ENCODE measurements around the gene P2RX7.

The P2RX7 gene

DNA sequence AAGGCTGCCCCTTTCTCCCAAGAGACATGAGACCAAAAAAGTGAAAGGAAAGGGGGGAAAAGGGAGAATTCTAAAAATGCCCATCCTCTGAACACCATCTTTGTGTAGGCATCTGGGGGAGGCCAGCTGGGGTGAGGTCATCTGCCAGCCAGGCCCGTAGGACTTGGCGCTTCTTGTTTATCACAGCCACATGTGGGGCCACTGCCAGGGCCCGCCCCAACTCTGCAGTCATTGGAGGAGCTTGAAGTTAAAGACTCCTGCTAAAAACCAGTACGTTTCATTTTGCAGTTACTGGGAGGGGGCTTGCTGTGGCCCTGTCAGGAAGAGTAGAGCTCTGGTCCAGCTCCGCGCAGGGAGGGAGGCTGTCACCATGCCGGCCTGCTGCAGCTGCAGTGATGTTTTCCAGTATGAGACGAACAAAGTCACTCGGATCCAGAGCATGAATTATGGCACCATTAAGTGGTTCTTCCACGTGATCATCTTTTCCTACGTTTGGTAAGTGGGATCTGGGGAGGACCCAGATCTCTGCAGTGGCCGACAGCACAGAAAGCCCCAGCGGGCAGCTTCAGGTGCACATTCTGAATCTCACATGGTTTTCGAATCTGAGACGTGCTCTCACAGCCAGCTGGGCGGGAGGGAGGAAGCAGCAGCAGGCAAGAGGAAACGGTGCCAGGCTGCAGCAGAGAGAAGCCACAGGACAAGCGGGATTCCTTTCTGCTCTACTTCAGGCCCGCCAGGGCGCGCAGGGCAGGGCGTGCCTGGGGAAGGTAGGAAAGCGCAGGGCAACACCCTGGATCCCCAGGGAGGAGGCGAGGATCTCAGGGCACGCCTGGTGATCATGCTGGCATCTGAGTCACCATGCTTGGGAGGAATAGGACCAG lies at the start of gene P2RX7:
TSS of gene P2RX7 (plus strand) at position 276 of the 881 bp plus-strand sequence. CDS start at position 371, 95 bp downstream.
- peak in 13 of 14 donors; percentile 50 to 95 (median 92) for DNase-seq

GRCh38 chr12:121084229-121084628 lies 48.4 kb upstream of the P2RX7 start:
- no peak for DNase-seq

- DNase-seq, result no peak
Observed at GRCh38 chr12:121085069-121085468, 47.6 kb upstream of the P2RX7 start.

GRCh38 chr12:121085506-121086353 lies 46.9 kb upstream of the P2RX7 start:
- no peak for DNase-seq

- no peak for DNase-seq
Observed at GRCh38 chr12:121086781-121087295, 45.8 kb upstream of the P2RX7 start.

- no peak for DNase-seq
Observed at GRCh38 chr12:121087467-121088194, 45.0 kb upstream of the P2RX7 start.

- no peak for DNase-seq
Observed at GRCh38 chr12:121088195-121088585, 44.5 kb upstream of the P2RX7 start.

DNA sequence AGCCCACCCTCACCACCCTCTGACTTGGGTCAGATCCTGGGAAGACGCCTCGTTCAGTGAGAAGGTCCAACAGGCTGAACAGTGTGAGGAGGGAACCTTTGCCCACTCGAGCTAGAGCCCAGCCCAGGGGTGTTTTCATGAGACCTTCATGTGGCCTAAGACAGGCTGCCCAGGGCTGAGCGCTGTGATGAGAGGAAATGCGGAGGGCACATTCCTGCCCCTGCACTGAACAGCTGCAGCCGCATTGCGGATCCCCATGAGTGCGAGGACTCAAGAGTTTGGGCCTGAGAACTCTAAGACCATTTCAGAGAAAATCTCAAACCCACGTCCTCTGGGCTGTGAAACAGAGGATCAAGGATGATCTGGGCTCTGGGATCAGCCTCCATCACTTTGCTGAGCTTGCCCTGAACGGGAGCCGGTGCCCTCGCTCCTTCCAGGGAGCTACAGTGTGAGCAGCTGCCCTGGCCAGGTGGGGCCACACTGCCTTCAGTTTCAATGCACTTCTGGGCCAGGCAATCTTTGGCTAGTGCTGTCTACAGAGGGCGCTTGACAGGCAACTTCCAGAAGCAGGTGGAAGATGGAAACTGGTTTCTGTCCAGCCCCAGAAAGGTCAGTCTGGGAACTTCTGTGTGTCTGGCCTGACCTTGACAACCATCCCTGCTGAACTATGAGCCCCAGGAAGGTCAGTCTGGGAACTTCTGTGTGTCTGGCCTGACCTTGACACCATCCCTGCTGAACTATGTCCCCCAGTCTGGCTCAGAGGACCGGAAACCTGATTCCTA lies 43.5 kb upstream of the P2RX7 start:
- DNase-seq, result no peak

- DNase-seq, result no peak
Observed at GRCh38 chr12:121089813-121090430, 42.8 kb upstream of the P2RX7 start.

- DNase-seq, result no peak
Observed at GRCh38 chr12:121090586-121091514, 41.8 kb upstream of the P2RX7 start.

- no peak for DNase-seq
Observed at GRCh38 chr12:121092034-121092433, 40.6 kb upstream of the P2RX7 start.

DNA sequence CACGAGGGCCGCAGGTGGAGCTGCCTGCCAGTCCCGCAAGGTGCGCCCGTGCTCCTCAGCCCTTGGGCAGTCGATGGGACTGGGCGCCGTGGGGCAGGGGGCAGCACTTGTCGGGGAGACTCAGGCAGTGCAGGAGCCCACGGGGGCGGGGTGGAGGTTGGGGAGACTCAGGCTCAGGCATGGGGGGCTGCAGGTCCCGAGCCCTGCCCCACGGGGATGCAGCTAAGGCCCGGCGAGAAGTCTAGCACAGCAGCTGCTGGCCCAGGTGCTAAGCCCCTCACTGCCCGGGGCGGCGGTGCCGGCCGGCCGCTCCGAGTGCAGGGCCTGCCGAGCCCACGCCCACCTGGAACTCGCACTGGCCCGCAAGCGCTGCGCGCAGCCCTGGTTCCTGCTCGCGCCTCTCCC lies 39.2 kb upstream of the P2RX7 start:
- DNase-seq, result no peak

- DNase-seq, result peak in 12 of 14 donors; percentile 6 to 69 (median 30)
Observed at GRCh38 chr12:121095544-121096198, 37.0 kb upstream of the P2RX7 start.

- DNase-seq, result no peak
Observed at GRCh38 chr12:121096199-121096798, 36.4 kb upstream of the P2RX7 start.

- DNase-seq, result no peak
Observed at GRCh38 chr12:121099779-121100178, 32.9 kb upstream of the P2RX7 start.

GRCh38 chr12:121102307-121102706 lies 30.4 kb upstream of the P2RX7 start:
- DNase-seq, result no peak

DNA sequence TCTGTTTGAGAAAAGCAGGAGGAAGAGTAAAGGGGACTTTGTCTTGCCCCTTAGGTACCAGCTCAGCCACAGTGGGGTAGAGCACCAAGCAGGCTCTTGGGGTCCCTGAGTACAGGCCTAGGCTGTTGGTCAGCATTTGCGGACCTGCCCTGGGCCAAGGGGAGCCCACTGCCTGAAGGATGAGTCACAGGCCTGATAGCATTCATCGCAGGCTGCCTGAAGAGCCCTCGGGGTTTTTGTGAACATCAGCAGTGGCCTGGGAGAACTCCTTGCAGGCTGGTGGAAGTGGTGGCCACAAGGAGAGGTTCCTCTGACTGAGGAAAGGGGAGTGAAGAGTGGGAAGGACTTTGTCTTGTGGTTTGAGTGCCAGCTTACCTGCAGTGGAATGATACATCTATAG lies 25.0 kb upstream of the P2RX7 start:
- DNase-seq, result no peak

DNA sequence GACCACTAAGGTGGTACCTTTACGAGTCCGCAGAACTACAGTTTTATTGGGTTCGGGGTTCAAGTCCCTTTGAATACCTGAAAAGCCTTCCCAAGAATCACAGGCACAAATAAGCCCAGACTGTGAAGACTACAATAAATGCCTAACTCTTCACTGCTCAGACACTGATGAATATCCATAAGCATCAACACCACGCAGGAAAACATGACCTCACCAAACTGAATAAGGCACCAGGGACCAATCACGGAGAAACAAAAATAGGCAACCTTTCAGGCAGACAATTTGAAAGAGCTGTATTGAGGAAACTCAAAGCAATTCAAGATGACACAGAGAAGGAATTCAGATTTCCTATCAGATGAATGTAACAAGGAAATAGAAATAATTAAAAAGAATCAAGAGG lies 24.2 kb upstream of the P2RX7 start:
- DNase-seq, result no peak

All from C1 segment of cervical spinal cord (tissue), 14 donors.